Measurements from ENCODE around the gene HEXD.

Gene HEXD

GRCh38 chr17:82461827-82462524, 43.8 kb downstream of the HEXD start:
- no peak for DNase-seq

GRCh38 chr17:82463391-82463790, 45.2 kb downstream of the HEXD start:
- DNase-seq, result no peak

- DNase-seq, result no peak
Observed at GRCh38 chr17:82463925-82464566, 45.9 kb downstream of the HEXD start.

- no peak for DNase-seq
Observed at GRCh38 chr17:82464567-82464929, 46.4 kb downstream of the HEXD start.

GRCh38 chr17:82465023-82465603, 47.0 kb downstream of the HEXD start:
- DNase-seq, result no peak

GRCh38 chr17:82468692-82469091, 50.5 kb downstream of the HEXD start:
- no peak for DNase-seq

- no peak for DNase-seq
Observed at GRCh38 chr17:82470065-82470464, 51.9 kb downstream of the HEXD start.

GRCh38 chr17:82474223-82475010, 56.3 kb downstream of the HEXD start:
- no peak for DNase-seq

GRCh38 chr17:82475458-82475857, 57.3 kb downstream of the HEXD start:
- no peak for DNase-seq

GRCh38 chr17:82477934-82478333, 59.8 kb downstream of the HEXD start:
- DNase-seq, result no peak

GRCh38 chr17:82479602-82480001, 61.5 kb downstream of the HEXD start:
- no peak for DNase-seq

- DNase-seq, result no peak
Observed at GRCh38 chr17:82480318-82480717, 62.2 kb downstream of the HEXD start.

- no peak for DNase-seq
Observed at GRCh38 chr17:82483204-82483660, 65.1 kb downstream of the HEXD start.

GRCh38 chr17:82483836-82484235, 65.7 kb downstream of the HEXD start:
- no peak for DNase-seq

GRCh38 chr17:82486231-82487094, 68.3 kb downstream of the HEXD start:
- DNase-seq, result peak; percentile 10

- no peak for DNase-seq
Observed at GRCh38 chr17:82487910-82488309, 69.8 kb downstream of the HEXD start.

GRCh38 chr17:82489117-82489516, 71.0 kb downstream of the HEXD start:
- DNase-seq, result no peak

- DNase-seq, result no peak
Observed at GRCh38 chr17:82489851-82490511, 71.8 kb downstream of the HEXD start.

- DNase-seq, result no peak
Observed at GRCh38 chr17:82490512-82491195, 72.5 kb downstream of the HEXD start.

- no peak for DNase-seq
Observed at GRCh38 chr17:82491196-82491530, 73.0 kb downstream of the HEXD start.

- DNase-seq, result no peak
Observed at GRCh38 chr17:82491533-82491932, 73.4 kb downstream of the HEXD start.

All from activated effector memory CD4-positive, alpha-beta T cell treated with Interleukin-2 at 50 U/mL for 16 hours (primary cell).